Measurements from ENCODE around the gene KCNB1. TPM values are rescaled to one million over a fixed set of nuclear protein-coding genes. Genes with fewer than 3 reads are reported as not detected.

KCNB1 gene
- total RNA-seq, 1 donor from 2014 or later = 1.3 TPM

GRCh38 chr20:49475292-49476015 is 7.0 kb downstream of the KCNB1 start:
- no peaks in the 10 kb centered on the region for H3K9me3 Mint-ChIP-seq (ENCODE audit: low read depth)
- no peak for DNase-seq (ENCODE audit: low spot score)
- H3K27me3 Mint-ChIP-seq (ENCODE audit: low read depth) = peaks cover 44% of the 10 kb centered on the region
- TF ChIP-seq CTCF (IDR thresholded peaks at IDR 0.05) = no peak
- no peaks in the 10 kb centered on the region for H3K36me3 Mint-ChIP-seq (ENCODE audit: low read depth)
- H3K4me3 Mint-ChIP-seq (ENCODE audit: unreplicated experiment) = no peak overlapping the region
- no peak overlapping the region for H3K27ac Mint-ChIP-seq (ENCODE audit: unreplicated experiment)
- H3K4me1 Mint-ChIP-seq (ENCODE audit: low read depth) = no peaks in the 10 kb centered on the region

DNA sequence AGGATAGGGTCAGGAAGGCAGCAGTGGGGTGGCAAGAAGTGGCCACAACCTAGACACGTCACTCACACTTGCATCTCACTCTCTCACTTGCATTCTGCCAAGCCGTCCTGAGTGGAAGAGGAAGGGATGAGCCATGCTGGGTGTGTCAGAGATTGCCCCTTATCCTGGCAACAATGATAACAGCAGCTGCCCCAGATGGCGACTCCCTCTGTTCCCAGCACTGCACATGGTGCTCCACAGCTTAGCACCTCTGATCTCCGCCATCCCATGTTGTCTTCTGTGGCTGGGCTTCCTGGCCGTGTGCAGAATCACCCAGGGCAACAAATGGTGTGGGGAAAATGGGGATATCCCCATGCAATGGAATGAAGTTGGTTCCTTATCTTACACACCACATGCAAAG is 11.1 kb downstream of the KCNB1 start:
- H3K36me3 Mint-ChIP-seq (ENCODE audit: low read depth) = peaks cover 2% of the 10 kb centered on the region

DNA sequence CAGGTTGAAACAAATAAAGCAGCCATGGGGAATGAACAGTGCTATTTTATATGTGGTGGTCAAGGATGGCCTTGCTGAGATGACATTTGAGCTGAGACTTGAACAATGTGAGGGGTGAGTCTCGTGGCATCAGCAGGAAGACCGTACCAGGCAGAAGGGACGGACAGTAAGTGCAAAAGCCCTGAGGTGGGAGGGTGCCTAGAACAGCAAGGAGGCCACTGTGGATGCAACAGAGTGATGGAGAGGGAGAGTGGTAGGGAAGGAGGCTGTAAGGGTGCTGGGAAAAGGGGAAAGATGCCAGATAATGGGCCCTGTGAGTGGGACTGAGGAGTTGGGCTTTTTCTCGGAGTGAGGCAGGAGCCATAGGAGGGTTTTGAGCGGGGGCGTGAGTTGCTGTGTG is 11.5 kb downstream of the KCNB1 start:
- Mint-ChIP-seq H3K36me3 (ENCODE audit: low read depth) (peaks cover 2% of the 10 kb centered on the region), H3K4me3 (ENCODE audit: unreplicated experiment) (no peak overlapping the region), H3K9me3 (ENCODE audit: low read depth) (no peaks in the 10 kb centered on the region), H3K4me1 (ENCODE audit: low read depth) (no peaks in the 10 kb centered on the region), H3K27ac (ENCODE audit: unreplicated experiment) (no peak overlapping the region), H3K27me3 (ENCODE audit: low read depth) (peaks cover 60% of the 10 kb centered on the region)
- DNase-seq (ENCODE audit: low spot score) = no peak
- TF ChIP-seq CTCF (IDR thresholded peaks at IDR 0.05) = no peak

More for the DNA sequence above, 11.1 kb downstream of the KCNB1 start:
- no peaks in the 10 kb centered on the region for H3K4me1 Mint-ChIP-seq (ENCODE audit: low read depth)
- no peak for TF ChIP-seq CTCF (IDR thresholded peaks at IDR 0.05)
- no peak for DNase-seq (ENCODE audit: low spot score)
- H3K27me3 Mint-ChIP-seq (ENCODE audit: low read depth) = peaks cover 60% of the 10 kb centered on the region
- no peaks in the 10 kb centered on the region for H3K9me3 Mint-ChIP-seq (ENCODE audit: low read depth)
- H3K4me3 Mint-ChIP-seq (ENCODE audit: unreplicated experiment) = no peak overlapping the region
- H3K27ac Mint-ChIP-seq (ENCODE audit: unreplicated experiment) = no peak overlapping the region

DNA sequence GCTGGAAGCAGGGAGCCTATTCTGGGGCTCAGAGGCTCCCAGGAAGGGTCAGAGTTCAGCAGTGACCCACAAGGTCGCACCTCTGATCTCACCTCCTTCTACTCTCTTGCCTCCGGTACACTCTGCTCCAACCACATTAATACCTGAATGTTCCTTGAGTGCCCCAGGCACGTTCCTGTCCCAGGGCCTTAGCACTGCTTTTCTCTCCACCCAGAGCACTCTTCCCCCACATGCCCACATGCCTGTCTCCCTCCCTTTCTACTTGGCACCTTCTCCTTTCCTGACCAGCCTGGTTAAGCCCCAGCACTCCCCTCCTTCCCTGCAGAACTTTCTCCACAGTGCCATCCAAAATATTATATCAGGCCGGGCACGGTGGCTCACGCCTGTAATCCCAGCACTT is 13.4 kb downstream of the KCNB1 start:
- Mint-ChIP-seq H3K9me3 (ENCODE audit: low read depth) (no peaks in the 10 kb centered on the region), H3K4me3 (ENCODE audit: unreplicated experiment) (no peak overlapping the region), H3K27ac (ENCODE audit: unreplicated experiment) (no peak overlapping the region), H3K36me3 (ENCODE audit: low read depth) (peaks cover 2% of the 10 kb centered on the region), H3K27me3 (ENCODE audit: low read depth) (peaks cover 48% of the 10 kb centered on the region), H3K4me1 (ENCODE audit: low read depth) (no peaks in the 10 kb centered on the region)
- no peak for DNase-seq (ENCODE audit: low spot score)
- no peak for TF ChIP-seq CTCF (IDR thresholded peaks at IDR 0.05)

DNA sequence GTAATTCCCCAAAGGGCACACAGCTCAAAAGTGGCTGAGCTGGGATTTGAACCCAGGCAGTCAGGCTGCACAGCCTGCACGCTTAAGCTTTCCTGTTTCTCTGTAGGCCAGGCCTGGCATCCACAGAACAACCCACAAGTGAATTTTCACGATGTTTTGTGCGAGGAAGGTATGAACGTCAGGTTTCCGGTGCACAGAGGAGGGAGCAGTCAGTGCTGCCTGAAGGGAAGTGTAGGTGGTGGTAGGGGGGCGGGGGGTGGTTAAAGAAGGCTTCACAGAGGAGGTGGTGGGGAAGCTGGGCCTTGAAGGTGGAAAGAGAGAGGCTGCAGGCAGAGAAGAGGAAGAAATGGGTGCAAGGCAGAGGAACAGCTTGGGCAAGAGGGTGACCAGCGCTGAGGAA is 14.1 kb downstream of the KCNB1 start:
- peaks cover 2% of the 10 kb centered on the region for H3K36me3 Mint-ChIP-seq (ENCODE audit: low read depth)
- no peaks in the 10 kb centered on the region for H3K4me1 Mint-ChIP-seq (ENCODE audit: low read depth)
- H3K27ac Mint-ChIP-seq (ENCODE audit: unreplicated experiment) = no peak overlapping the region
- TF ChIP-seq CTCF (IDR thresholded peaks at IDR 0.05) = no peak
- DNase-seq (ENCODE audit: low spot score) = no peak
- H3K4me3 Mint-ChIP-seq (ENCODE audit: unreplicated experiment) = no peak overlapping the region
- H3K9me3 Mint-ChIP-seq (ENCODE audit: low read depth) = no peaks in the 10 kb centered on the region
- peaks cover 48% of the 10 kb centered on the region for H3K27me3 Mint-ChIP-seq (ENCODE audit: low read depth)

All from chondrocyte (in vitro differentiated cells).